CD4-positive, alpha-beta T cell treated with Interleukin-6 at 100 ng/mL for 8 hours (primary cell): ENCODE results near the gene EXOC3L1.

ENCODE experiments used
- DNase-seq: peaks from one replicate; pipeline ENCODE4 v3.0.0-alpha.2; 2020; ENCODE audit warnings: mixed read lengths, low spot score

Gene EXOC3L1

GRCh38 chr16:67183627-67184452, 6.1 kb downstream of the EXOC3L1 start, which contains the start of gene MATCAP1:
TSS of gene MATCAP1 (minus strand) at chr16:67183963. CDS start at chr16:67180610, 3,353 bp downstream.
- peak; percentile 96 for DNase-seq

- DNase-seq, result no peak
Measured at GRCh38 chr16:67183284-67183626, 6.7 kb downstream of the EXOC3L1 start.

- DNase-seq, result no peak
Measured at GRCh38 chr16:67182288-67182687, 7.6 kb downstream of the EXOC3L1 start.

GRCh38 chr16:67181346-67181745, 8.6 kb downstream of the EXOC3L1 start:
- no peak for DNase-seq

- DNase-seq, result no peak
Measured at GRCh38 chr16:67180166-67180565, 9.8 kb downstream of the EXOC3L1 start.

- DNase-seq, result no peak
Measured at GRCh38 chr16:67179421-67180080, 10.4 kb downstream of the EXOC3L1 start.

GRCh38 chr16:67177743-67178699, 11.9 kb downstream of the EXOC3L1 start:
- peak; percentile 64 for DNase-seq

- no peak for DNase-seq
Measured at GRCh38 chr16:67176662-67177061, 13.3 kb downstream of the EXOC3L1 start.

GRCh38 chr16:67174706-67175231, 15.2 kb downstream of the EXOC3L1 start:
- DNase-seq, result no peak

- peak; percentile 59 for DNase-seq
Measured at GRCh38 chr16:67173808-67174705, 15.9 kb downstream of the EXOC3L1 start.

- DNase-seq, result no peak
Measured at GRCh38 chr16:67173323-67173722, 16.6 kb downstream of the EXOC3L1 start.

- DNase-seq, result no peak
Measured at GRCh38 chr16:67170949-67171649, 18.8 kb downstream of the EXOC3L1 start.

- DNase-seq, result no peak
Measured at GRCh38 chr16:67170168-67170948, 19.6 kb downstream of the EXOC3L1 start, which contains the start of gene NOL3. TSS of gene NOL3 (plus strand) at chr16:67170538.

- no peak for DNase-seq
Measured at GRCh38 chr16:67169642-67170167, 20.2 kb downstream of the EXOC3L1 start.

- DNase-seq, result no peak
Measured at GRCh38 chr16:67169011-67169451, 20.9 kb downstream of the EXOC3L1 start.

GRCh38 chr16:67167588-67167987, 22.3 kb downstream of the EXOC3L1 start:
- no peak for DNase-seq

- DNase-seq, result no peak
Measured at GRCh38 chr16:67166598-67167168, 23.3 kb downstream of the EXOC3L1 start.

GRCh38 chr16:67166110-67166547, 23.8 kb downstream of the EXOC3L1 start:
- no peak for DNase-seq
